GM18499 (cell line): ENCODE results near the gene LMF1.

Experiments used
- ATAC-seq: cut with Tn5 transposase; IDR thresholded peaks from one replicate; pipeline ENCODE4 v1.9.1; 2021; ENCODE audit warnings: moderate number of reproducible peaks; ENCODE audit not compliant: insufficient read depth, unreplicated experiment

LMF1 gene

DNA sequence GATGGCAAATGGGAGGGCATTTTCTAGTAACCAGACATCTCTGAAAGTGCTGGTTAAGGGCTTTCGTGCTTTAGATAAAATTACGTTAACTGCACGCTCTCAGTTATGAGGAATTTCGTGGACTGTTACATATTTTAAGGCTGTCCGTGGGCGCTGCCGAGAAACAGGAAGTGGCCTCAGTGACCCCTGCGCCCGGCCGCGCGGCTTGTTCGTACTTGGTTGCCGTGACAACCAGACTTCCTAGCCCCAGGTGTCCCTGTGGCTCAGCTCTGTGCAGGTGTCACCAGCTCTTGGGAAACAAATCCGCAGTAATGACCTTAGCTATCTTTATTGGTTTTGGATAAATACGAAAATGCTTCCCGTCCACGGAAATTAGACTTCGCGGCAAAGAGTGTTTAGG lies 52.7 kb downstream of the LMF1 start:
- ATAC-seq = no peak

DNA sequence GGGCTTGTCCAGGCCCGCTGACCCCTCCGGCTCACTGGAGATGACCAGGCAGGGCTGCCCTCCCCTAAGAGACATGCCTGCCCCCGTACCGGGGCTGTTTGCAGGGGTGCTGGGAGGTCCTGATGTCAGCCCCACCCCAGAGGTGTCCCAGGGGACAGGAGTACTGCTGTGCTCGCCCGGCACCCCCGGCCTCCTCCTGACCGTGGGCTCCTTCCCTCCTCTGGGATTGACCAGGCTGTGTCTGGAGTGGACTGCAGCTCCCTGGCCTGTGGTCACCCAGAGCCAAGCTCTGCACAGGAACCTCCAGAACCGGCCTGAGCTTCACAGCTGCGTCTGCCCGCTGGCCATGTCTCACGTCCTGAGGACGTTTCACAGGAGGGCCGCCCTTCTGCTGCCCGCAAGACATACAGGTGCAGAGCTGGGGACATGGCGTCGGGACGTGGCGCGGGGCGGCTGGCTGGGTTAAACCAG lies 53.2 kb downstream of the LMF1 start:
- ATAC-seq = no peak

DNA sequence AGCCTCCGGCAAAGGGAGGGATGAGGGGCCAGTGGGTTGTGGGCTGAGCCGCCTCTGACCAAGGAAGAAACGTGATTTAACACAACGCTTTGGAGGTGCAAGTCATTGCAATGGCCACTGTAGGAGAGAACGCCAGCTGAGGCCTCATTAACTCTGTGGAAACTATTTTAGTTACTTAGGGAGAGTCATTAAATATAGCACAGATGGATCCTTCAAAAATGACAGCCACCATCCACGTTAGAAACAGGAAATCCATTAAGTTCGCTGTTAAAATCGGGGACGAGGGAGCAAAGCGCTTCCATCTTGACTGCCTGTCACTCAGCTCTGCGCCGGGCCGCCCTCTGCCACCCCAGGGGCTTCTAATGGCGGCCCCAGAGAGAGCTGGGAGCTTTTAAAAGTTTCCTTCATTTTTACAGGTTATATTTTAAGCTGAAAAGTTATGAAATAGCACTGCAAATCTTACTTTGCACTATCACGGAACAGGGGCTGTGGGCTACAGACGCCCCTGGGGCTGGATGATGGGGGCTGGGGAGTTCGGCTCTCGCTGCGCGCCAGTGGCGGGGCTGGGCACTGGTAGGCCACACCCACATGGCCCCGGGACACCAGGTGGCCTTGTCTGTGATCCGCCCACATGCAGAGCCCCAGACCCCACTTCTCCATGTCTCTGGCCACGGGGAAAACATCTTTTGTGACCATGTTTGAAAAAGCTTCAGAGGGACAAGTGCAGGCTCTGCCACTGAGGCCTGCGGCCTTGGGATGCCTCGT lies 54.6 kb downstream of the LMF1 start:
- ATAC-seq = no peak

DNA sequence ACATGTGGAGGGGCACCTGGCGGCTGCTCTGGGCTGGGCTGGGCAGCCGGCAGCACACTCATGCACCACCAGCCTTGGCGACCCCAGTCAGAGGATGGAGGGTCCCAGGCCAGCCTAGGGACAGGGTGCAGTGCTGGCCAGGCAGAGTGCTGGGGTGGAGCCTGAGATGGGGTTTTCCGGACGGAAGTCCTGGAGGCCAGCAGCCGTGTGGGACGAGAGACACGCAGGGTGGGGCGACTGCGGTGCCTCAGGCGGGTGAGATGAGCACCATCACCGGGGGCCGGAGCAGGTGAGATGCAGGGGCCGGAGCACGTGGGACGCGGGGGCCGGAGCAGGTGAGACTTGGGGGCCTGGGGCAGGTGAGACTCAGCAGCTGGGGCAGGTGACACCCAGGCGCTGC lies 55.2 kb downstream of the LMF1 start:
- no peak for ATAC-seq

DNA sequence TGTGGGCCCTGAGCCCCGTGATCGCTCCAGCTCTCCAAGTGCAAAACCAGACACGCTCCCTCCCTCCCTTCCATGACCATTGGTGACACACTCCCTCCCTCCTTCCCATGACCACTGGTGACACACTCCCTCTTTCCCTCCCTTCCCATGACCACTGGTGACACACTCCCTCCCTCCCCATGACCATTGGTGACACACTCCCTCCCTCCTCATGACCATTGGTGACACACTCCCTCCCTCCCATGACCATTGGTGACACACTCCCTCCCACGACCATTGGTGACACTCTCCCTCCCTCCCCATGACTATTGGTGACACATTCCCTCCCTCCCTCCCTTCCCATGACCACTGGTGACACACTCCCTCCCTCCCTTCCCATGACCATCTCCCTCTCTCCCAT lies 56.3 kb downstream of the LMF1 start:
- no peak for ATAC-seq

DNA sequence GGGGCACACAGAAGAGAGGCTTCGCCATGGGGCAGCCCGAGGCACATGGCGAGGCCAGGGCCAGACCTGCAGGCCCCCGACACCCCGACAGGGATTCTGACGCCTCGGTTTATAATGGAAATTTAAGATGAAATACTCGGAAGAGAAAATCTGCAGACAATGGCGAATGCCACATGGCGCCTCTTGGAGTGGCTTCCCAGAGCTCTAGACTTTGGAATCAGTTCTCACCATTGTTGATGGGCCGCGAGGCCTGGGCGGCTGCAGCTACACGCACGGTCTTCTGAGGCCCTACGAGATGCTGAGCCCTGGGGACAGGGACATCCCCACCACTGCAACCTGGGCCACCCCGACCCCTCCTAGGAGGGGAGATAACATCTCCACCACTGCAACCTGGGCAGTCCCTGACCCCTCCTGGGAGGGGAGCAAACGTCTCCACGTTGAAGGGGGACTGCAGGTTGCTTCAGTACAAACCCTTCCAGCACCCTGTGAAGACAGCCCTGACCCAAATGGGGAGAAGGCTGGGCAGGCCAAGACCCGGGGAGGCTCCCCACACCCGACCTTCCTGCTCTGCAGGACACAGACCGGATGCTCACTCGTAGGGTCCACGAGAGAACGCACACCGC lies 56.9 kb downstream of the LMF1 start:
- ATAC-seq = no peak

DNA sequence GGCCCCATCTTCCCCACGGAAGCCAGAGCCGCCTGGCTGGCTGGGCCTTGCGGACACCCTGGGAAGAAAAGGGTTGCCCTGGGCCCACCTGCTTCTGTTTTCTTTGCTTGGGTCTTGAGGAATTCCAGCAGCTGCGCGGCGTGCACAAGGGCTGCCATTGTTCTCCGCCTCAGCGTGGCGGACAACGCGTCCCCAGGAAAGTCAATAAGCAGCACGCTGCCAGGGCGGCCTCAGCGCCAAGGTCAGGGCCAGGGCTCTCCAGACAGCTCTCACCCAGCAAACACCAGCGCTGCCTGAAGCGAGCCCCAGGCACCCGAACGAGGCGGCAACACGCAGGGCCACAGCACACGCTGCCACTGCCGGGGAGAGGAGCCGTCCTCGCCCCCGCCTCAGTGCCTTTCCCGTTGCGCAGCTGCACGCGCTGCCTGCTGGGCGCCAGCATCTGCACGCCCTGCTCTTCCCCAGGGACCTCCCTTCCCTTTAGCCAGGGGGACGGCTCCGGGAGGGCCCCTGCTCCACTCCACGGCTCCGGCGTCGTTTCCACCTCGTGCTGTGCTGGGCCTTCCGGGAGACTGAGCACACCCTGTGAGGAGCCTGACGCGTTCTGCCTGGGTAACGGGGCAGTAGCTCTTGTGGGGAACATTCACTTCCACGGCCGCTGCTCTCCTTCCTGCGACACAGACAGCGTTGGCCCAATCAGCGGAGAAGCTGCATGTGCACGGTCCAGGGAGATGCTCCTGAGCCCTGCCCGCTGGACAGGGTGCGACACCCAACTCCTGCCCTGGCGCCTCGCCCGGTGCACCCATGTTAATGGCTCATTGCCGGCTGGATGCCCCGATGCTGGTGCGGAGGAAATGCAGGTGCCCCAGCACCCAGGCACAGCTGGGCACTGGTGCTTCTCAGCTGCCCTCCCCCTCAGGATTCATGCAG lies 57.8 kb downstream of the LMF1 start:
- ATAC-seq = no peak

DNA sequence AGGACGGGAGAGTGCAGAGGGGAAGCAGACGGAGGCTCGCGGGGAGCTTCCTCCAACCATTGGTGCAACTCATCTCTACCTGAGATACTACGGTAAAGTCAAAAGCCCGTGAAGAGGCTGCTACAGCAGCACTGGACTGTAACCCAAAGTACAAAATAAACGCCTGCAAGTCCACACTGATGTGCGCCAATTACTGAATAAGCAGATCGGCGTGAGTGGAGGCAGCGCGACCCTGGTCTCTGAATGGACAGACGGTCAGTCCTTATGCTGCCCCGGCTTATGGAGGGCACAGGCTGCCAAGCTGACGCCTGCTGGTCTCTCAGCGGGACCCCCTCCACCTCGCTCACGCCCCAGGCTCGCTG lies 58.5 kb downstream of the LMF1 start:
- ATAC-seq = no peak

DNA sequence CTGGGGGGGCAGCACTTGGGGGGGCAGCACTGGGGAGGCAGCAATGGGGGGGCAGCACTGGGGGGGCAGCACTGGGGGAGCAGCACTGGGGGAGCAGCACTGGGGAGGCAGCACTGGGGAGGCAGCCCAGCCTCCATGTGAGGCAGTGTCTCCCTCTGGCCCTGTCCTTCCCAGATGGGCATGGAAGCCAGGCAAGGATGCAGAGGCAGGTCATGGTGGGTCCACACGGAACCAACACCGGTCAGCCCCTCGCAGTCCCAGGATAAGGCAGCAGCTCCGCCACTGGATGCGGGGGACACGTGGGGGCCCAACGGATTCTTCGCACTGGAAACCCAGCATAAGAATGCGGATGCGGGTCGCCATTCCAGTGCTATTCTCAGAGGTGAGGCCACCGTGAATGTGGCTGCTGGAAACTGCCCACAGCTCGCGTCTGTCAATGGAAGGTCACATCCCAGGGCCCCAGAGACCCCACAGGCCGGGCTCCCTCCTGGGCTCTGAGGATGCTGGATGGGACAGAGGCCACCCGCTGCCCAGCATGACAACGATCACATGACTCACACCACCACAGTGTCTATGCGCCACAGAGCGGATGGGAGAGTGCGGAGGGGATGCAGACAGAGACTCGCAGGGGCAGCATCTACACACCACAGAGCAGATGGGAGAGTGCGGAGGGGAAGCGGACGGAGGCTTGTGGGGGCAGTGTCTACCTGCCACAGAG lies 59.0 kb downstream of the LMF1 start:
- ATAC-seq = no peak

DNA sequence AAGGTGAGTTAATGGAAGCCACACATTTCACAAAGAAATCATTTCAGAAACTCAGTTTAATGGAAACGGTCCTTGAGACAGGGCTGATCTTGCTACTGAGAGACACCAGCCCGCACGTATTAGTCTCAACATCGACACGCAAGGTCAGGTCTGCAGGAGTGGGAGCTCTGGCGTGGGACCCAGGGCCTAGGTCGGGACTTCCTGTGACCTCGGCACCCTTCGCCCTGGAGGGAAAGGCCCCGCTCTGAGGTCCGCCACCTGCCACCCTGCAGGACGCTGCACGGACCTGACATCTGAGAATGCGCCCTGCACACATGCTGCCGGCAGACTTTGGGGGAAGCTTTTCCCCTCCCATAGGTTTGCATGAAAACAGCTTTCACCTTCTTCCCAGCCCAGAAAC lies 59.7 kb downstream of the LMF1 start:
- ATAC-seq = no peak

DNA sequence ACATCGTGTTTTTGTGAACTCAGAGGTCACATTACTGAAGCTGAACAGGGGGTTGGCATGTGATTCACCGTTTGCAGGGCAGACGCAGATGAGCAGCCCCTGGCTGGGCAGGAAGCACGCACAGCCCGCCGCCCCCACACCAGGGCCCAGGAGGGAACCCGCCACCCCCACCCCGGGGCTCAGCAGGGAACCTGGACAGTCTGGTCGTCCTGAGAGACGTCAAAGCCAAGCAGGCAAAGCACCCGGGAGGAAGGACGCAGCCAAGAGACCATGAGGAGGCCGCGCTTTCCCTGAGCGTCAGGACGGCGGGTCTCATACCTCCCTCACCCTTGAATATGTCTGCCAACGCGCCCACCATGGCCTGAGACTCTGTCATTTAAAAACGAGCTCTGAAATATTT lies 60.6 kb downstream of the LMF1 start:
- no peak for ATAC-seq

DNA sequence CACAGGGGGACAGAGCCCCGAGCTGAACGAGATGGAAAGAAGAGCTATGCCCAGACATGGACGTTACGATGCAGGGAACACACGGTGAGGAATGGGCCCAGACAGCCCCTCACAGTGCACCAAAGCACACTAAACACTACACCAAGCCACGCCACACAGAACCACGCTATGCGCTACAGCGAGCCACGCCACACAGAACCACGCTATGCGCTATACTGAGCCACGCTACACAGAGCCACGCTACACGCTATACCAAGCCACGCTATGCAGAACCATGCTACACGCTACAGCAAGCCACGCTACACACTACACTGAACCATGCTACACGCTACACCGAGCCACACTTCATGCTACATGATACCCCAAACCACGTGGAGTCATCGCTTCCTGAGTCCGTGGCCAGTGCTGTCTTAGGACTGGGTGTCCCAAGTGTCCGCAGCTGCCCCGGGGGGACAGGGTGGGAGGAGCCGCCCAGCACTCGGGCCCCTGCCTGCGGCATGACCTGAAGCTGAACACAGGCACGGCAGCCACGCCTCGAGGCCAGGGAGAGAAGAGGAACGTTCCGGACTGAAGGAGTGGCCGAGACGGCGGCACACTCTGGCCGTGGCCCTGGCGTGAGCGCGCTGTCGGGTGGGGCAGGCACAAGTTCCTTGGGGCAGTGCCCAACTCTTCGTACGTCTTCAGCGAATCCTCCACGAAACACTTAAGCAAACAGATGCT lies 61.3 kb downstream of the LMF1 start:
- no peak for ATAC-seq

DNA sequence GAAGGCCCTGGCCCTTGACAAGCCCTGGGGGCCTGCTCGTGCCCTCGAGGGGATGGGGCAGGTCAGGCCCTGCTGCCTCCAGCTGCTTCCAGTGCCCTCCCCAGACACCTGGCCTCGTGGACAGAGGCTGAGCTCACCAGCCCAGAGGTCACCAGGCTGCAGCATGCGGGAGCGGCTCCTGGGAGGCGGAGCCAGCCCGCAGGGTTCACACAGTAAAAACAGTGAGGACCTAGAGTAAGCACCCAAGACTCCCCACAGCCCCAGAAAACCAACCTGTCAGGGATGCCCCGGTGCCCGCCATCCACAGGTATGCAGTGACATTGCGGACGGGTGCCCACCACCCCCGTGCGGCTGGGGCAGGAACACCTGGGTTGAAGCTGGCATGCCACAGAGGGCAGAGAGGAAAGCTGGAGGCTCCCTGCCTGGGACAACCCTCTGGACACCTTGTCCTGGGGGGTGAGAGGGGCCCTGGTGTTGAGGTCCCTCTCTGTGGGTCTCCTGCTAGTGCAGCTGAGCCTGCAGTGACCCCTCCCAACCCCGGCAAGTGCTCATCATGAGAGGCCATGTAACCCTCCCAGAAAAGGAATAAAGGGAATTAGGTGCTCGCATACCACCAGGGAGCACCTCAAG lies 62.1 kb downstream of the LMF1 start:
- no peak for ATAC-seq

DNA sequence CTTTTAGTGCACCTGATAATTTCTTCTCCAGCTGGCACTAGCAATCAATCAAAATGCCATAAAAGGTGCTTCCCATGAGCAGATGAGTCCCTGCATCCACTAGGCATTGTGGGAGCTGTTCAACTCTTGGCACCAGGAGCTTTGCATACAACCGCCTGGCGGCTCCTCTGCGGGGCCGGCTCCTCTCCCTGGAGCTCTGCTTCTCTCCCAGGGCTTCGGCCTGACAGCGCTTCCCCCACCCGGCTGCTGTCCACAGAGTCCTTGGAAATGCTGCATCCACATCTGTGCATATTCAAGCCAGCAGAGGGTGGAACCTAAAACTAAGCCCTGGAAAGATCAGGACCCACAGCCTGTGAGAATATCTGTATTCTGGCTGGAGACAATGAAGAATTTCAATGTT lies 62.9 kb downstream of the LMF1 start:
- ATAC-seq = no peak

DNA sequence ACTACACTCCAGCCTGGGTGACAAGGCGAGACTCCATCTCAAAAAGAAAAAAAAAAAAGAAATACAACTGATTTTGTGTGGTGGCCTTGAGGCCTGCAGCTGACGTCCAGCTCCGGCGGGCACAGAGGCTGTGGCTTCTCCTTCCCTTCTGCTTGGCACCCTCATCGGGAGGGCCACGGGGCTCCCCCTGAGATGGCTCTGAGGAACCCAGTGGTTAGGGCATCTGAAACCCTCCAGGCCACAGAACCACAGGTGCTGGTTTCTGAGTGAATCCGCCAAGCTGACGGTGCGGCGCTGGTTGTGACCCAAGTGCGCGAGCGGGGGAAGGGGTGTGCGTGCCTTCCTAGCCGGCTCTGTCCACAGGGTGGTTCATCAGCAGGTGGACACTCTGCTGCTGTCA lies 63.4 kb downstream of the LMF1 start:
- ATAC-seq = no peak

DNA sequence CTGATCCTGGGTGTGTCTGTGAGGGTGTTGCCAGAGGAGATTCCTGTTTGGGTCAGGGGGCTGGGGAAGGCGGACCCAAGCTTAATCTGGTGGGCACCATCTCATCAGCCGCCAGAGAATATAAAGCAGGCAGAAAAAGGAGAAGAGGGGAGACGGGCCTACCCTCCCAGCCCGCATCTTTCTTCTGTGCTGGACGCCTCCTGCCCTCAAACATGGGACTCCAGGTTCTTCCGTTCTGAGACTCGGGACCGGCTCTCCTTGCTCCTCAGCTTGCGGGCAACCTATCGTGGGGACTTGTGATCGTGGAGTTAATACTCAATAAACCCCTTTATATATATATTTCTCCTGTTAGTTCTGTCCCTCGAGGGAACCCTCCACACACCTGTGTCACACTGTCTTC lies 64.5 kb downstream of the LMF1 start:
- no peak for ATAC-seq

DNA sequence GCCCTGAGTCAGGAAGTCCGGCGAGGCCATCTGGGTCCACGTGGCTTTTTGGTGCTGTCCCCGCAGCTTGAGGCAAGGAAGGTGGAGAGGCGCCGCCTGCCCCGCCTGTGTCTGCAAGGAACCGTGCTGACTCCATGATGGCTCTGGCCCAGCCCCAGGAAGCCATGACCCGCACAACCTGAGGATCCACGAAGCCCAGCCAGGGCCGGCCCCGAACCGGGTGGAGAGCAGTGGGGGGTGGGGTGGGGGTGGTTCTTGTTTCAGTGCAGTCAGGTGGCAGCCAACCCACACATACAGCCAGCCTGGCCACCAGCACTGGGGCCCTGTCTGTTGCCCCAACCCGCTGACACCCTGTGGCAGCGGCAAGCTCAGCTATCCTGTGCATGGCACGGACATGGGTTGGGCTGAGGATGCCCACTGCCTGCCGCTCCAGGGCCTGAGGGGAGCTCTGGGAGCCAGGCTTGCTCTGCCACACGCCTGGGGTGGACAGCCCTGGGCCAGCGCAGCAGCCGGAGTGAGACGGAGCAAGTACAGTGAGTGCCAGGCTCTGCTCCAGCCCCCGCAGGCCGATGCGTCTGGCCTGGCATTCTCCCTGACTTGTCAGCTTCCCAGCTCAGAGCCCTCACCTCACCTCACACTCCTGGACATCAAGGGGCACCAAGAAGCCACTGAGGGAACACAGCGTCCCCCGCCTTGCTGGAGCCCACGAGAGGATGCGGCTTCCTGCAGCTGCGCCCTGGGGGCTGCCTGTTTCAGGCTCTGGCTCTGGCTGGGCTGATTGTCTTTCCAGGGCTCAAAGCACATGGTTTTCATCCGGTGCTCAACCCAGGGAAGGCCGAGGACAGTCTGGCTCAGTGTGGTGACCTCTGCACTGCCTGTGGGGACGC lies 68.8 kb downstream of the LMF1 start:
- no peak for ATAC-seq

DNA sequence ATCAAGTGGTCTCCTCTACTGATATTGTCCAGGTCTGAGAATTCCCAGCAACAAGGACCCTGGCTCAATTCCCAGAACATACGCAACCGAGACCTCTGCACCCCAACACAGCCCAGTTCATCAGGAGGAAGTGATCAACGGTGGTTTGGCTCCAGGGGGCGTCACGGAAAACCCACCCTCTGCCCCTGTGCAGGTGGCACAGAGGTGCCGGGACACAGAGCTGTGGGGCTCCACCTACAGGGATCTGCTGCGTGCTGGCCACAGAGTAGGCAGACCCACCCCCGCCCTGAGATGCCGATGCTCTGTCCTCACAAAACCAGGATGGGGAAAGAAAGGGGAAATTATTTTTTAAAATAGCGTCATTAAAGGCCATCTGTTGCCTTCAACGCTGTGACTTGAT lies 69.6 kb downstream of the LMF1 start:
- no peak for ATAC-seq

DNA sequence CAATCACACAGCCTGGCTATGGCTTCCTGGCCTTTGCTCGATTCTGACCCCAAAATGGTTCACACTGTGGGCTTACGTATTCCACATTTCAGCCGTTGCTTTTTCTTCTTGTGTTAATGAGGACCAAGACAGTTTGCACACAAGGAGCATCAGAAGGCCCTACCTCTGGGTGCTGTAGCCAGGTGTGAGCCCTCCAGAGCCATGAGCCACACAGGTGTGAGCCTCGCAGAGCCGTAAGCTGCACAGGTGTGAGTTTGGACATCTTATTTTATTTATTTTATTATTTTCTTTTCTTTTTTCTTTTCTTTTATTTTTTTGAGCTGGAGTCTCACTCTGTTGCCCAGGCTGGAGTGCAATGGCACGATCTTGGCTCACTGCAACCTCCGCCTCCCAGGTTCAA lies 70.6 kb downstream of the LMF1 start:
- no peak for ATAC-seq
